GM18502 (cell line): ENCODE results near the gene NCBP2.

Experiments
- ATAC-seq: cut with Tn5 transposase; IDR thresholded peaks from one replicate; pipeline ENCODE4 v1.9.1; 2021; ENCODE audit warnings: mild to moderate bottlenecking; ENCODE audit not compliant: unreplicated experiment, poor library complexity

The NCBP2 gene

GRCh38 chr3:196942226-196942914 is at the start of gene NCBP2:
Gene NCBP2 (minus strand): TSS chr3:196942528. CDS start chr3:196942503, 25 bp downstream.
- peak; percentile 91 for ATAC-seq

- ATAC-seq: no peak
These were observed 49.5 kb upstream of the NCBP2 start for GRCh38 chr3:196991581-196992460.

DNA sequence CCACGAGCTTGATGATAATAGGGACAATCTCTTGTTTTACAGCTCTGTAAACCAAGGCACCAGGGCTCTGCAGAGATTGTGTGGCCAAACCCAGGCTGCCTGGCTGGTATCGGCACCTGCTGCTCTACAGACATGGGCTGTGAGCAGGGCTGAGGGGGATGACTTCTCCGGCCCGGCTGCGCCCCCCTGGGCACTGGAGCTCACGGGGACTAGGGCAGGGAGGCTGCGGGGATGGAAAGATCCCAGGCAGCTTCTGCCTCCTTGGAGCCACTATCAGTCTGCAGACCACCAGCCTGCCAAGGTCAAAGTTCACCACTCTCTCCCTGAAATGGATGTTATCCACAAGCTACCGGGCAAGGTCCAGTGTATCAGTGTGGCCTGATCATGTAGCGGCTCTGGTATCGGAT is 48.3 kb upstream of the NCBP2 start:
- ATAC-seq: no peak

DNA sequence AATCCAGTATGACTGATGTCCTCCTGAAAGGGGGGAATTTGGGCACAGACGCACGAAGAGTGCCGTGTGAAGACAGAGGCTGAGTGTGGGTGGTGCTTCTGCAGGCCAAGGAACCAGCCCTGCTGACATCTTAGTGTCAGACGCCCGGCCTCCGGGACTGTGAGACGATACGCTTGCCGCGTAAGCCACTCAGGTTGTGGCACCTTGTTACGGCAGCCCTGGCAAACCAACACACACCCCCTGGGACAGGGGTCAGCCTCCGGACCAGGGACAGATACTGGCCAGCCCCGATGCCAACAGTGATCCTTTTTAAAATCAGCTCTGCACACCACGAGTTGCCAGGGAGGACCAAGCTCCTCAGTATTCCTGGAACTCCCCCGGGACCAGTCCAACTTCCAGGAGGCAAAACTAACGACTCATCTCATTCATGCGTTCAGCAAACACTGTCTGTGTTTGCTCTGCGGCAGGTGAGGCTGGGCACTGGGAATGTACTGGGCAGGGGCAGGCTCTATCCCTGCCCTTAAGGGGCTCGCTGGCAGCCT is 47.5 kb upstream of the NCBP2 start:
- no peak for ATAC-seq

- ATAC-seq: no peak
These were observed 46.1 kb upstream of the NCBP2 start for GRCh38 chr3:196988241-196989029.

DNA sequence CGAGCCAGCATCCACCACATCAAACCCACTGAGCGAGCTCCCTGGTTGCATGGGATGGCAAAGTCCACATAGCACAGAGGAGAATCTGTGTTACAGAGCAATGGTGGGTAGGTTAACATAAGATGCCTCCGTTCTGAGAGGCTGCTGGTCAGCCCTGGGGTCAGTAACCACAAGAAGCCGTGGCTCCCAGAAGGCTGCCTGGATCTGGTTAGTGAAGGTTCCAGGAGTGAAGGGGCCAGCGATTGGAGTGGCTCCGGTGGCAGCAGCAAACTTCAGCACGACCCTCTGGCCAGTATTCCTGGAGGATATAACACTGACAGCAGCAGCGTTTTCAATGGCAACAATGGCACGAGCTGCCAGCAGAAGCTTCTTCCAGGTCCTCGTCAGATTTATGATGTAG is 44.7 kb upstream of the NCBP2 start:
- ATAC-seq: no peak

DNA sequence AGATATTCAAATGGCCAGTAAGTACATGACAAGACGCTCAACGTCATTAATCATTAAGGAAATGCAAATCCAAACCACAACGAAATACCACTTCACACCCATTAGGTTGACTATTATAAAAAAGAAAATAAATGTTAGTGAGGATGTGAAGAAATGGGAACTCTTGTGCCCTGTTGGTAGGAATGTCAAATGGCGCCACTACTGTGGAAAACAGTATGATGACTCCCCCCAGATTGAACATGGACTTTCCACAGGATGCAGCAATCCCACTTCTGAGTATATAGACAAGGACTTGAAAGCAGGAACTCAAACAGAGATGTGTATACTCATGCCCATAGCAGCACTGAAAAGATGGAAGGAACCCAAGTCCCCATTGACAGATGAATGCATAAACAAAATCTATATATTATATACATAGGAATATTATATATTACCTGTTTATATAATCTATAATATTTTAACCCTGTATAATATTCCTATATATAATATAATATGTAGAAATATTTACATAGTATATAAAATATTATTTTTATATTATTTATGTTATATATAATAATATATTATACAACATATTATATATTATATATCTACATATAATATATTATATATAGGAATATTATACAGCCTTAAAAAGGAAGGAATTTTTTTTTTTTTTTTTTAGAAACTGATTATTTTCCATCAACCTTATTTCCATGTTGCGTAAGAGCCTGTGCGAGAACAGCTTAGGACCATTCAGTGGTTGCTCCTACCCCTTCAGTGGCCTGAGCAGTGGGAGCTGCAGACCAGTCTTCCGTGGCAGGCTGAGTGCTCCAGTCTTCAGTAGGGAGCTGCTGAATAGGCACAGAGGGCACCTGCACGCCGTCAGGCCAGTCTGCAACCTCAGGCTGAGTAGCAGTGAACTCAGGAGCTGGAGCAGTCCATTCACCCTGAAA is 43.9 kb upstream of the NCBP2 start:
- no peak for ATAC-seq

- ATAC-seq: no peak
These were observed 43.0 kb upstream of the NCBP2 start for GRCh38 chr3:196985298-196985697.

- no peak for ATAC-seq
These were observed 40.9 kb upstream of the NCBP2 start for GRCh38 chr3:196983186-196983585.

- no peak for ATAC-seq
These were observed 39.3 kb upstream of the NCBP2 start for GRCh38 chr3:196981657-196982056.

DNA sequence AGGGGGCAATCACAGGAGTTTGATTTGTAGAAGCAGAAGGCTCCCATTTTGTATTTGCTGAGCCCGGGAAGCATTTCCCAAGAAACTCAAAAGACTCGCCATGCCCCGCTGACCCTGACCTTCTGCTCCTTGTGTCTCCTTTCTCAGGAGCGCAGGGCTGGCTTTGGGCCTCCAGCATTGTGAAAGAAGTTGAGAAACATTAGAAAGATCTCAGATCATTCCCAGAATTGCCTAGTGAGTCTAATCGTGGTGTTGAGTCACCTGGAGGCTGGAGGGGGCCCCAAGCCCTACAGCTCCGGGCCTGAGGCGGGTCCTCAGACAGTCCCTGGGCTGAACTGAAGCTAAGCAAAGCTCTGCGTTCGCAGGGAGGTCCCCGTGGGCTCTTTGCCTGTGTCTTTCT is 37.2 kb upstream of the NCBP2 start:
- ATAC-seq: no peak

DNA sequence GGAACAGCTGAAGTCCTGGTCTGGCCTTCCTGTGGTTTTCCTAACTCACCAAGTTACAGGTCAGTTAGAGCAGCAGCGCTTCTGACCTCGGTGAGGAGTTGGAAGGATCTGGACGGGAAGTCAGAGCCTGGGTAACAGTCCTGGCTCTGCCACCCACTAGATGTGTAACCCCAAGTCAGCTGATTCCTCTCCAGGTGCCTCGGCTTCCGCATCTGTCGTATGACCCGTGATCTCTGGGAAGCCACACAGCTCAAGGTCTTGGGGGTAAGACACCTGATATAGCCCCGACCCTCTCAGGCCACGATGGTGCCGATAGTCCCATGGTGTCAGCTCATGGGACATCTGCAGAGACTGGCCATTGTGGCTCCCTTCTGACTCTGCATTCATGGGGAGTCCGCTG is 34.6 kb upstream of the NCBP2 start:
- no peak for ATAC-seq

- no peak for ATAC-seq
These were observed 33.0 kb upstream of the NCBP2 start for GRCh38 chr3:196975349-196975748.

GRCh38 chr3:196974661-196975060 is 32.3 kb upstream of the NCBP2 start:
- no peak for ATAC-seq

GRCh38 chr3:196971094-196971698 is 28.9 kb upstream of the NCBP2 start:
- no peak for ATAC-seq

DNA sequence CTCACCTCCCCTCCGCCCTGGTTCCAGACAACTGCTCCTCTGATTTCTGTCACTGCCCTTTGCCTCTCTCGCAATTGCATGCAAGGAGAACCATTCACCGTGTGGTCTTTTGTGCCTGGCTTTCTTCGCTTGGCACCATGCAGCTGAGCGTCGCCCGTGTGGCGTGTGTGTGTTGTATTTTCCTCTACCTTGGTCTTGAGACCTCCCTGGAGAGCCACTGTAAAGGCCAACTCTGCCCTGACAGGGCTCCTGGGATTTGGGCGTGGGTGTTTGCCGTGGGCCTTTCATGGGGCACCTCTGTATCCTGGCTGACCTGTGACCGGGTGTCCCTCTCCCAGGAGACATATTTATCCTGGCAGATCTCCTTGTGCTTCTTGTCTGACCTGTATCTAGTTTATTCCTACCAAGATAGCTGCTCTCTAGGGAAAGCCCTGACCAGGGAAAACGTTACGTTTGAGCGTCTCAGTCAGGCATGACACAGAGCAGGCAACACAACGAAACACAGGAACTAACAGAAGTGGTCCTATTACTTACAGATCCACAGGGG is 28.3 kb upstream of the NCBP2 start:
- ATAC-seq: no peak

DNA sequence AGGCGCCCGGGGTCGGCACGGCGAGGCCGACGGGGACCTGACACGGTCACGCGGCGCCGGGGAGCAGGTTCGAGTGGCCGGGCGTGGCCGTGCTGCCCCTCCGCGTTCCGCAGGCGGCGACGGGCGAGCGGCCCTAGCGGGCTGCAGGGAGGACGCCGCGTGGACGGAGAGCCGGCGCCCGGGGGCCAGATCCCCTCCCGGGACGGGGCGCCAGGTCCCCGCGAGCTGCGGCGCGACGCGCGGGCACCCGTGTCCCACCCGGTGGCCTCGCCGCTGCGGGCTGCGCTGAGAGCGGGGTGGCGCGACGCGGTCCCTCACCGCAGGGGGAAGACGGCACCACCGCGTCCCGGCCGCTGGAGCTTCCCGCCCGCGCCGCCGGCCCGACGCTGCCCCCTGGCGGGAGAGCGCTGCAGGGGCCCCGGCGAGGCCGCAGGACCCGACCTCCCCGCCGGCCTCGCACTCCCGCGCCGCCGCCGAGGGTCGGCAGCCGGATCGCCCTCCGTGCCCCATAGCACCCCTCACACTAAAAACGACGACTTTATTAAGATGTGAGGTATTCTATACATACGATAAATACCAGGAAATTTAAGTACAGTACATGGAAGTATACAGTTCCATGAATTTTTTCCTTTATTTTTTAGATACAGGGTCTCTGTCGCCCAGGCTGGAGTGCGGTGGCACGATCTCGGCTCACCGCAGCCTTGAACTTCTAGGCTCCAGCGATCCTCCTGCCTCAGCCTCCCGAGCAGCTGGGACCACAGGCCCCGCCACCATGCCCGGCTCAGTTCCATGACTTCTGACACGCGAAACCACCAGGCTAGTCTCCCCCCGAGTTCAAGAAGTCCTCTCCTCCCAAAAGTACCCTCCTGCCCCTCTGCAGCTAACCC is 27.6 kb upstream of the NCBP2 start:
- ATAC-seq: peak; percentile 62

DNA sequence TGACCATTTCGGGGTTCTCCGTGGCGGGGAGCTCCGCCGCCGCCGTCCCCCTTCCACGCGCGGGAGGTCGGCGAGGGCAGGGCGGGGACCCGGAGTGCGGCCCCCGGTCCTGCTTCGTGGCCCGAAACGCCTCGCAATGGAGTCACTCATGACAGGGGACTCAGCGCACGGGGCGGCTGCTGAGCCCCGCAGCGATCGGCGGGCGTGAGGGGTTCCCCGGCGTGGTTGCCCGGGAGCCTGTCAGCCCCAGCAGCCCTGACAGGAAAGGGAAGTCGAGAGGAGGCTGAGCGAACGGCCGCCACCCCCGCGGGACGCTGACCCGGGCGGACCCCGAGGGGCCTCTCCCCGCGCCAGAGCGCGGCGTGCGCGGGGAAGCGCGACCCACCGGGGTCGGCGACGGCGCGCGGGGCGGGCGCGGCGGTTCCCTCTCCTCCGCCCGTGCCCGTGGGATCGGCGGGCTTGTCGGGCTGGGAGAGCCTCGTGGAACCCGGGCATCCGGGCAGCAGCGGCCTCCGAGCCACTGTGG is 26.9 kb upstream of the NCBP2 start:
- ATAC-seq: peak; percentile 52
